Measurements from ENCODE around the gene RAB9A. TPM values are rescaled to one million over a fixed set of nuclear protein-coding genes. Genes with fewer than 3 reads are reported as not detected.
A peak's percentile ranks its signal among the peaks of the same experiment; 100 is the strongest.

RAB9A gene
- total and polyA plus RNA-seq, 10 of the 15 experiments (the other 5 are each of a cell fraction or from before 2014, with no cell fraction given) = 42.1 to 142 (median 49.9) TPM

DNA sequence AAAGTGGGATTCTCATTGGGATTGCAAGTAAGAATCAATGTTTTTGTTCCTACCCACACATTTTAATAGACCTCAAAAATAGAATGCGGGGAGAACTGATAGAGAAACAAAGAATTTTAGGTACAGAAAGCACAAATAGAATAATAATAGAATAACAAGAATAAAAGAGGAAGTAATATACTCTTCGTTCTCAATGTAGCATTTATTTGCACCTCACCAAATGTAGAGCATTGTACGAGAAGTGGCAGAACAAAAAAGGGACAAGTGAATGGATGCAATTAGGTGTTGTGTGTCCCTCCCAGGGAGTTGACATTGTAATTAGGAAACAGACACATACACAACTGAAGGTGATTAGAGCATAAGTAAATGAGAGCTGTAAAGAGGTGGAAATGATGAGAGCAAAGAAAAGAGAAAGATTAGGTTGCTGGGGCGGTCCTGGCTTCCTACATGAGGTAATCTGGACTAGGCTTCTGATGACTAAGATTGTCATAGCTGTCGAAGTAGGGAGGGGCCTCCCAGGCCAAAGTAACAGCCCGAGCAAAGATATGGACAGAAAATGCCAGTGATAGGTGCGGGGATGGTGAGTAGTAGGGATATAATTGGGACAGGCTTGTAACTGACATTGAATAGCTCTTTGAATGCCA is 10.4 kb downstream of the RAB9A start (continued):
- TF ChIP-seq PAX8 (IDR thresholded peaks at IDR 0.05) = no peak
- TF ChIP-seq, protein P1, sequence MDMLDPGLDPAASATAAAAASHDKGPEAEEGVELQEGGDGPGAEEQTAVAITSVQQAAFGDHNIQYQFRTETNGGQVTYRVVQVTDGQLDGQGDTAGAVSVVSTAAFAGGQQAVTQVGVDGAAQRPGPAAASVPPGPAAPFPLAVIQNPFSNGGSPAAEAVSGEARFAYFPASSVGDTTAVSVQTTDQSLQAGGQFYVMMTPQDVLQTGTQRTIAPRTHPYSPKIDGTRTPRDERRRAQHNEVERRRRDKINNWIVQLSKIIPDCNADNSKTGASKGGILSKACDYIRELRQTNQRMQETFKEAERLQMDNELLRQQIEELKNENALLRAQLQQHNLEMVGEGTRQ (IDR thresholded peaks at IDR 0.05; ENCODE audit: borderline replicate concordance, low read depth, low read length) = no peak
- TF ChIP-seq, protein P2, sequence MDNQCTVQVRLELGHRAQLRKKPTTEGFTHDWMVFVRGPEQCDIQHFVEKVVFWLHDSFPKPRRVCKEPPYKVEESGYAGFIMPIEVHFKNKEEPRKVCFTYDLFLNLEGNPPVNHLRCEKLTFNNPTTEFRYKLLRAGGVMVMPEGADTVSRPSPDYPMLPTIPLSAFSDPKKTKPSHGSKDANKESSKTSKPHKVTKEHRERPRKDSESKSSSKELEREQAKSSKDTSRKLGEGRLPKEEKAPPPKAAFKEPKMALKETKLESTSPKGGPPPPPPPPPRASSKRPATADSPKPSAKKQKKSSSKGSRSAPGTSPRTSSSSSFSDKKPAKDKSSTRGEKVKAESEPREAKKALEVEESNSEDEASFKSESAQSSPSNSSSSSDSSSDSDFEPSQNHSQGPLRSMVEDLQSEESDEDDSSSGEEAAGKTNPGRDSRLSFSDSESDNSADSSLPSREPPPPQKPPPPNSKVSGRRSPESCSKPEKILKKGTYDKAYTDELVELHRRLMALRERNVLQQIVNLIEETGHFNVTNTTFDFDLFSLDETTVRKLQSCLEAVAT (IDR thresholded peaks at IDR 0.05) = 0 out of 2 replicates have a peak, but pooled peaks have one; percentile 19
- TF ChIP-seq, protein P3, sequence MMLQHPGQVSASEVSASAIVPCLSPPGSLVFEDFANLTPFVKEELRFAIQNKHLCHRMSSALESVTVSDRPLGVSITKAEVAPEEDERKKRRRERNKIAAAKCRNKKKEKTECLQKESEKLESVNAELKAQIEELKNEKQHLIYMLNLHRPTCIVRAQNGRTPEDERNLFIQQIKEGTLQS (IDR thresholded peaks at IDR 0.05; ENCODE audit: borderline replicate concordance, extremely low read depth, low read depth, low read length) = no peak

DNA sequence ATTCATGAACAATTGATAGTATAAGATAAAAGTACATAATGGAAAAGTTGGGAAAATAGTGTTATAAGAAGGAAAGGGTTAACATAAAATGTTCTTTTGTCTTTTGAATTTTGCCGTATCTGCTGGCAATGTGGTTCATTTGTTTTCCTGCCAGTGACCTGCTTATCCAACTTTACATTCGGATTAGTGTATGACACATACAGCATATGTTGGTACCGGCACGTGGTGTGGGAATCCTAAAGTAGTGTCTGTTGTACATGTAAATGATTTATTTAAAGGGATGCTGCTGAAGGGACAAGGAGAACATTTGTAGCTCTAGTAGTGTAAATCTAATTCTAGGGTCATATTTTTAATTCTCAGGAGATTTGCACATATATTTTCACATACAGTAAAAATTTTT is 11.5 kb downstream of the RAB9A start:
- Histone ChIP-seq H3K79me2 (ENCODE audit: control insufficient read depth, insufficient read depth, low read length) (peaks cover 96% of the 10 kb centered on the region), H2AFZ (ENCODE audit: control insufficient read depth, low read depth, low read length) (no peak overlapping the region), H3K9ac (ENCODE audit: control insufficient read depth, insufficient read depth, low read length) (0 out of 2 replicates have a peak overlapping the region, but pooled peaks have one; percentile 8), H3K4me2 (ENCODE audit: control insufficient read depth, insufficient read depth) (peak overlapping the region; percentile 57; the same call in 1 of the 2 replicates), H4K20me1 (ENCODE audit: control insufficient read depth, insufficient read depth) (peaks cover 6% of the 10 kb centered on the region), H3K4me3 (no peak overlapping the region), H3K27ac (ENCODE audit: control insufficient read depth, insufficient read depth) (peak overlapping the region; percentile 1; the same call in 1 of the 2 replicates), H3K9me3 (replicated peaks; ENCODE audit: control insufficient read depth, insufficient read depth, low read length) (no peaks in the 10 kb centered on the region), H3K36me3 (ENCODE audit: control insufficient read depth in 2 of 2, insufficient read depth in 2 of 2, low read length in 1 of 2) (peaks cover 1 to 3% of the 10 kb centered on the region in 2 experiments), H3K4me1 (ENCODE audit: control insufficient read depth, insufficient read depth, low read length) (peaks cover 33% of the 10 kb centered on the region), H3K27me3 (replicated peaks in 1 of 2; ENCODE audit: control insufficient read depth in 2 of 2, insufficient read depth in 2 of 2, low read length in 1 of 2) (no peaks in the 10 kb centered on the region)
- SMC1A ChIA-PET (ENCODE audit: uncharacterized antibody, unreplicated experiment) = interaction anchor here (1.2 to 13.8 kb wide), 3 partner anchors 12 to 46 kb away, joined by 4 to 198 read pairs (median 173); partner anchors contain the start of genes OFD1 and TRAPPC2
- CTCF ChIA-PET = interaction anchor here (1.1 kb wide), 1 partner anchor 31 kb away, joined by 4 read pairs; no protein-coding TSS in a partner anchor
- intact Hi-C loops (cut with micrococcal nuclease; ENCODE audit: unreplicated experiment) (no loop called here), in situ Hi-C loops (cut with MboI) (no loop called here)
- FAIRE-seq = no peak
- BruUV-seq (replicated peaks) = no TSS peak
- DNase-seq (ENCODE audit: low read depth, low spot score) = no peak
- RAD21 ChIA-PET (ENCODE audit: unreplicated experiment) = interaction anchor here (1.4 to 11.4 kb wide), 3 partner anchors 35 to 53 kb away, joined by 4 to 201 read pairs (median 175); partner anchors contain the start of genes OFD1 and TRAPPC2
- POLR2A ChIA-PET = interaction anchor here (0.6 kb wide), 1 partner anchor 710 kb away, joined by 3 read pairs; no protein-coding TSS in a partner anchor
- no peak for TF ChIP-seq ZNF622 (IDR thresholded peaks at IDR 0.05)
- TF ChIP-seq SMAD1 (IDR thresholded peaks at IDR 0.05; ENCODE audit: low read depth, partially characterized antibody) = no peak
- no peak for ATAC-seq
- 81% methylated on average over 4 of the region's 4 CpGs for WGBS (ENCODE audit: insufficient coverage, insufficient replicate concordance, low lambda C conversion rate, missing lambda C conversion rate)
